UCSD-AML1 (cell line): ENCODE results near the gene UVRAG.
"Not testable (repeated sequence)": the region's sequence is repeated elsewhere in the genome, so short reads cannot be mapped to it uniquely, and the experiment has no call there.

ENCODE experiments used
- DNase-seq: peaks from one replicate; lab custom pipeline; 2025; ENCODE audit not compliant: unreplicated experiment; lab: John Stamatoyannopoulos, UW

The UVRAG gene

DNA sequence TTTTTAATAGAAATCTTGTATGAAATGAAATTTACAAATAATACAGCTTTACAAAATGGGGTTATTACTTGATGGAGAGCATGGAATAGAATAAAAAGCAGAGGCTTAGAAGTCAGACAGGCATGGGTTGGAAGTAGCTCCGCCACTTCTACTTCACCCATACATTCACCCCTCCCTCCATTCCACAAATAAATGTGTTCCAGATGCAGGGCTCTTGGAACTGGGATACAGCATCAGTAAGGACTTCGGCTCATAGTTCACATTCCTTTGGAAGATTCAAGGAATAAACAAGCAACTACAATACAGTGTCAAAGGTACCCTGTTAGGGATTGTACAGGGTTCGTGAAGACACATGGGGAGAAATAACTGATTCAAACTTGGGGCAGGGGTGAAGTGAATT is 234.5 kb downstream of the UVRAG start:
- no peak for DNase-seq

GRCh38 chr11:76051937-76052336 is 236.9 kb downstream of the UVRAG start:
- DNase-seq: no peak

DNA sequence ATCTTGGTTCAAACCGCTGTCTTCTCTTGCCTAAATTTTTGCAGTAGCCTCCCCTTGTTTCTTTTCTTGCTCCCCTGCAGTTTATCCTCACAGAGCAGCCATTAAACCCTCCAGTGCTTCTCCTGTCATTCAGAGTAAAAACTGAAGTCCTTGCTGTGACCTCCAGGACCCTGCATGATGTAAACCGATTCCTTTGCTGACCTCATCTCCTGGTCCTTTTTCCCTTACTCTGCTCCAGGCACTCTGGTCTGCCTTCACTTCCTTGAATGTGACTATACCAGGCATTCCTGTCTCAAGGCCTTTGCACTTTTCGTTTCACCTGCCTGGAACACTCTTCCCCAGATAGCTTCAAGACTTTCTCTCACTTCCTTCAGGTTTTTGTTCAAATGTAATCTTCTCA is 239.3 kb downstream of the UVRAG start:
- DNase-seq: no peak

GRCh38 chr11:76056876-76057275 is 241.9 kb downstream of the UVRAG start:
- DNase-seq: no peak

GRCh38 chr11:76060475-76061036 is 245.5 kb downstream of the UVRAG start:
- not testable (repeated sequence) for DNase-seq

DNA sequence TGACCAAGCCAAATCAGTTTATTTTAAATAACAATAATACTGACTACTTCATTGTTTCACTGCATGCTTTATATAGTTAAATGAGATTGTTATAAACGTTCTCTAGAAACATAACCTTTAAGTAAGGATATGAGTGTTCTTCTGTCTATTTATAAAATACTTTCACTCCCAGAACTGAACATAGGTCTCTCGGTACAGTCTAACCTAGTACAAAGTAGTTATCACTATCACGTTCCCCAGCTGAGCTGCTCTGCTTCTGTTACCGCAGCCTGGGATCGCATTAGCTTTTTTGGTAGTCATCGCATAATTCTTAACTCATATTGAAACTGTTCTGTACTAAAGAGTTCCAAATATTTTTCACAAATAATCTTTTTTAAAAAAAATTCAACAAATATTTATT is 247.7 kb downstream of the UVRAG start:
- no peak for DNase-seq

DNA sequence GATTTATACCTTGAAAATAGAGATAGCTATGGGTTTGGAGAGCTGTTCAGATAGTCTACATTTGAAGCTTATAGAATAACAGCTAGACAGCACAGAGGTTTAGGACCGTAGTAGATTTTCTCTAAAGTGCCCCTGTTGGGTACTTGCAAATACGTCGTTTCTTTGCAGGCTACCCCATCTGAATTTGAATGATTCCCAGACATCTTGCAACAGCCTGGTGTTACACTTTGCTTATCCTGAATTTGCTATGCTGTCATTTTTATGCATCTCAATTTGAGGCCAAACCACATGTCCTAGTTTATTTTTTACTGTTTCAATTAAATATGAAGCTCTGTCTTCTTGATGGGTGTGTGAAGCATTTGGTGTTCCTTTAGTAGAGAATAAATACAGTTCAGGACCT is 249.2 kb downstream of the UVRAG start:
- no peak for DNase-seq

DNA sequence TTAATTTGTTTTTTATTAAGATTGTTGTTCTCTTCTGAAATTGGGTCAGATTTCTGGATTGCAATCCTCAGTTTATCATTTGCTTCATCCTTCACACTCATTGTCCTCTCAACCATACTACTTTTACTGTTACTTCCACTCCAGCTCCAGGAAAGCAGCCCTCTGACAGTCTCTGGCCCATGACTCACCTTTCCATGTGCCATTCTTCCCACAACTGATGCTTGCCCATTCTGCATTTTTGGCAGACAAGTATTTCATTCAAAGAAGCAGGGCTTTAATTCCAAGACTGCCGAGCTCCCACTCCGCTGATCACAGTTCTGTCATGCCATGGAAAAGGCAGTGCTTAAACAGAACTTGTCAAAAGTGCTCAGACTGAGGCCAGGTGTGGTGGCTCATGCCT is 252.1 kb downstream of the UVRAG start:
- no peak for DNase-seq

DNA sequence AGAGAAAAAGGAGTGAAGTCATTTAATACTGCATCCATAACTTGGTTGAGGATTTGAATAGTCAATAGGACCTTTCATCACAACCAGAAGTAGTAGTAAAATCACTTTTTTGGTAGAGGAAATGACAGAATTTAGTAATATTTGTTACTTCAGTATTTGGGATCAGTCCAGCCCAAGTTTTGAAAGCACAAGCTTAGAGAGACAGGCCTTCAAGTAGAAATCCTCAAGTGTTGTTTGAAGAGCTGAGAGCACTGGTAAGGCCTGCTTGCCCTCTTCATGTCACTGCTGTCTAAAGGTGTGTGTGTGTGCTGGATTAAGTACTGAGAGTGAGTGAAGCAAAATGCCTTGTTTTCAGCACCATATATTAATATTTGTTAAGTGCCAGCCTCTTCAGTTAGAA is 254.0 kb downstream of the UVRAG start:
- DNase-seq: no peak

- DNase-seq: no peak
Measured at GRCh38 chr11:76071090-76071489, 256.1 kb downstream of the UVRAG start.

DNA sequence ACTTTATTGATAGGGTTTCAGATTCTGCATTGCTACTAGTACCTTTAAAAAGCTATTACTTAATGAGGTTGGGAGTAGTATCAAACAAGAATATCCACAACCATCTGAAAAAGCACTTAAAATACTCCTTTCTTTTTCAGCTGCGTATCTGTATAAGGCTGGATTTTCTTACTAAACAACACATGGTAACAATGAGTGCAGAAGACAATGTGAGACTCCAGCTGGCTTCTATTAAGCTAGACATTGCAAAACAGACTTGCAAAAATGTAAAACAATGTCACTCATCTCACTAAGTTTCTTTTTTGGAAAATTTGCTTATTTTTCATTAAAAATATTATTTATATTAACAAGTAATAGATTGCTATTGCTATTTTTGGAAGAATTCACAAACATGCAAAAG is 258.7 kb downstream of the UVRAG start:
- DNase-seq: no peak

GRCh38 chr11:76074148-76075095 is 259.4 kb downstream of the UVRAG start:
- no peak for DNase-seq

GRCh38 chr11:76075716-76076115 is 260.7 kb downstream of the UVRAG start:
- DNase-seq: no peak

DNA sequence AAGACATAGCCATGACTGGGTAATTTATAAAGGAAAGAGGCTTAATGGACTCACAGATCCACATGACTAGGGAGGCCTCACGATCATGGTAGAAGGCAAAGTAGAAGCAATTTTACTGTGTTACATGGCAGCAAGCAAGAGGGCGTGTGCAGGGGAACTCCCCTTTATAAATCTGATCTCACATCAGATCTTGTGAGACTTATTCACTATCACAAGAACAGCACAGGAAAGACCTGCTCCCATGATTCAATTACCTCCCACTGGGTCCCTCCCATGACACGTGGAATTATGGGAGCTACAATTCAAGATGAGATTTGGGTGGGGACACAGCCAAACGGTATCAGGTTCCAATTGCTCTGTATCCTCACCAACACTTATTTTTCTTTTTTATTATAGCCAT is 261.2 kb downstream of the UVRAG start:
- not testable (repeated sequence) for DNase-seq

DNA sequence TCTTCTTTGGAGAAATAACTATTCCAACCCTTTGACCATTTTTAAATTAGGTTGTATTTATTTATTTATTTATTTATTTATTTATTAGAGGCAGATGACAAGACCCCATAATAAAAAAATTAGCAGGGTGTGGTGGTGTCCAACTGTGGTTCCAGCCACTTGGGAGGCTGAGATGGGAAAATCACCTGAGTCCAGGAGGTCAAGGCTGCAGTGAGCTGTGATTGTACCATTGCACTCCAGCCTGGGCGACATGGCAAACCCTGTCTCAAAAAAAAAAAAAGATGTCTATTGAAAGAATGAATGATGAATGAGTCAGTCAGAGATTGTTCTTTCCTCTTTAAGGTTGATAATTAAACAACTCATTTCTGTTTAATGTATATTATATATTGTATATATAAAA is 261.7 kb downstream of the UVRAG start:
- DNase-seq: no peak

- DNase-seq: no peak
Measured at GRCh38 chr11:76077575-76078150, 262.7 kb downstream of the UVRAG start.

- DNase-seq: not testable (repeated sequence)
Measured at GRCh38 chr11:76081084-76081483, 266.1 kb downstream of the UVRAG start.

DNA sequence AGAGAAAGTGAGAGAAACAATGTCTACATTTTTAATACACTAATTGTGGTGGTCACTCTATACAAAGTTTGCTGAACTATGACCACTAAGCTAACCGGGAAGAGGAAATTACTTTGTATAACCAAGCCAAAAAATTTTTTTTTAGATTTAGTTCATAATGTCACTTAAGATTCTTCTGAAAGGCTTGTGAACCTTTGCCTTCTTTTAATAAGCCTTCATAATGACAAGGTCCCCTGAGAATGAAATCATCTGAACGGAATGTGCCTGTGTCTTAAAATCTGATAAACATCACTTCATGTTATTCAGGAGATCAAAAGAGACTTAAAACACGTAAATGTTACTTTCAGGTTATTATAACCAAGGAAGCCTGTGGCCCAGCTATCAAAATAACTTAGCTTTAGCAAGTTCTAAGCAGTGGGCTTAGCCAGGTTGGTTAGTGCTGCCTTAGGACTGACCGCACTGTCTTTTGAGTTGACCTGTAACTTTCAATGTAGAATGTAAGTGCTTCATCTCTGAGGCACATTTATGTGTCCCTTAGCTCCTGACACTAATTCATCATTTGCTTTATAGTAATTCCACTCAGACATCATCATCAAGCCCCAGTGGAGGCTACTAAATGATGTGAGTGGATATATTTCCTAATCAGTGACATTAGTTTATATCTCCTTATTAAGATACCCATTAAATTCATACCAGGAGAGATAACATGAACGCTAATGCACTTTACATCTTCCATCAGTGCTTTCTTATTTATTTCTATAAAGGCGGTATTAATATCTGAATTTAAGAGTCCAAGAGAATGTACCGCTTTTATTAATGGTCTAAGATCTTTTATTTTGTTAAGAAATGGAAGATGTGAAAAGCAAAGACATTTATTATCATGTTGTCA is 268.8 kb downstream of the UVRAG start:
- DNase-seq: no peak

DNA sequence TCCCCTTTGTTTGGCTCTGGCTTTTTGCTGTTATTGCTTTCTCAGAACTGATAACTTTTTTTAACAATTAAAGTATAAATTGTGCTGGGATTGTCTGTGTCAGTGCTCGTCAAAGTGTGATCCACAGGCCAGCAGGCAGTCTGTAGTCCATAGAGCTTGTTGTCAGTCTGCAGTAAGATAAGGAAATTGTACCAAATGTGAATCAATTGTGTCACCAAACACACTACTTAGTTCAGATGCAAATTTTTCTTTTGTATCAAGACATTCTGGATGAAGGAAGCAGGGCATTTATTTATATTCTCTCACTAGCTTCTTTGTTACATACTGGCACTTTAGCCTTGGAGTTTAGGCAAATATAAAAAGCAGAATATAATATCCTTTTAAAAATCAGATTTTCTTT is 270.3 kb downstream of the UVRAG start:
- DNase-seq: no peak

DNA sequence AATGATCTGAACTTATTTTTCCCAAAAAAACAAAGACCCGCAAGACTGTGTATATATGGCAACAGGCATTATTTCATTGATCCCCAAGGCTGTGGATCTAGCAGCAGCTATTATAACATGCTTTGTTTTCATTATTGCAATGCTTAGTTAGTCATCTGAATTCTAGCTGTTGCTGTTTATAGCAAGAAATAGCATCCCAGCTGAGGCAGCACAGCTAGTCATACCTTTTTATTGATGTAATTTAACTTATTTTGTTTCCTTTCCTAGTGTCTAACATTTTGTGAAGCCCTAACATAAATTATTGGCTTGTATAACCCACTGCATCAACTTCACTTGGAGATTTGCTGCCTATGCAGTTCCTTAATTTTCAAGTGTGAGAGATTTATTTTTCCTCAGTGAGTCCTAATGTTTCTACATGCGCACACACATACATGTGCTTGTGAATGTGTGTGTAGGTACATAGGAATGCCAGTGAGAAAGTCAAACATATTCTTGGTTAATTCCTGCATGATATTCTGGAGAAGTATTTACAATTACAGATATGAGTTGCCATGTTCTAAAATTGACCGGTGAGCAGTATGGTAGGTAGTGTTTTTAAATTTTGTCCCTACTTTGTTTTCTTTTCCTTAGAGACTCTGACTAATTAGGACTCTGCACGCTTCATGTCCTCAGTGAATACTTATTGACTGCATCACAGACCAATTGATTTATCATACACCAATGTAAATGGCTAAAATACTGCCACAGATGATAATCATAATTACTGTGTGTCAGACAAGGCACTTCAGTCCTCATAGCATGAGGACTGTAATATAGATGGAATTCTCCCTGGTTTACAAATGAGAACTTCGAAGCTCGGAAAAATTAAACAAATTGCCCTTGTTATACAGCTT is 272.0 kb downstream of the UVRAG start:
- DNase-seq: no peak
